Activated CD4-positive, CD25-positive, alpha-beta regulatory T cell treated with anti-CD3 and anti-CD28 coated beads, Interleukin-2, amount 50 U/mL, for 16 hours (primary cell): Measurements from ENCODE around the gene UBE2H.
A peak's percentile ranks its signal among the peaks of the same experiment; 100 is the strongest.
"Not testable (repeated sequence)": the region's sequence is repeated elsewhere in the genome, so short reads cannot be mapped to it uniquely, and the experiment has no call there.

ENCODE experiments used
- DNase-seq: peaks from one replicate; pipeline ENCODE4 v3.0.0-alpha.2; 2020; ENCODE audit warnings: low read depth, low spot score

The UBE2H gene

DNA sequence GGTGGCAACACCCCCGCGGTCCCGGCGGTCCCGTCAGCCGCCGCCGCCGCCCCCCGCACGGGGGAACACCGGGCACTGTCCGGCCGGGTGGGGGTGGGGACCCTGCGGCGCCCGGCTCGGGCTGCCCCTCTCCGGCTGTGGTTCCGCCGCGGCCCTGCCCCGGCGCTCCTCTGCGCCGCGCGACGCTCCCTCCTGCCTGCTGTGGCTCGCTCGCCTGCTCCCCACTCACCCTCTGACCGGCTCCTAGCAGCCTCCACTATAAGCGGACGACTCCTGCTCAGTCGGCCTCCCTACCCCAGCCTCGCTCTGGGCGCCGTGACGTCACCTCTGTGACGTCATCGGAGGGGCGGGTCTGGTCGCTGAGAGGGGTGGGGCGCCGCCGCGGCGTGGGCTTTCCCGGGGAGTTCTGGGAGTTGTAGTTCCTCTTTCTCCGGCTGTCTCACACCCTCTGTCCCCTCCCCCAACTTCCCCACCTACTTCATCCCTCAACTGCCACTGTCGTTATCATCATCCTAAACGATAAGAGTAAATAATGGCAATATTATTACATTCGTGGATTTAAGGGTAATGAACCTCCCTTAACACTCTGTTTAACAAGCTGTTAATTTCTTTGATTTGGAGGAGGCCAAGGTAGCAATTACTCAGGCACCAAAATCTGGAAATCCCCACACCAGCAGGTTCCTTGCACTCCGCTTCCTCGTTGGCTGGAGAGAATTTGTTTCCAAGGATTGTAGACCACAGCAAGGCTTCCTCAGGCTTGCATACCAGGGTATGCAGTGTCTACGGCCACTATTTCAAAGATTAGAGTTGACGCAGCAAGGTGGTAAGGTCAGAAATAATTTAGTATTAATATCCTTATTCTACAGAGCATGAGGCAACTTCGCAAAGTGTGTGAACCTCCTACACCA lies at the start of gene UBE2H:
Gene UBE2H, minus strand, starts transcription at position 308 of the 908 bp plus-strand sequence. CDS start 405 bp downstream, outside the sequence.
- DNase-seq = peak; percentile 90

DNA sequence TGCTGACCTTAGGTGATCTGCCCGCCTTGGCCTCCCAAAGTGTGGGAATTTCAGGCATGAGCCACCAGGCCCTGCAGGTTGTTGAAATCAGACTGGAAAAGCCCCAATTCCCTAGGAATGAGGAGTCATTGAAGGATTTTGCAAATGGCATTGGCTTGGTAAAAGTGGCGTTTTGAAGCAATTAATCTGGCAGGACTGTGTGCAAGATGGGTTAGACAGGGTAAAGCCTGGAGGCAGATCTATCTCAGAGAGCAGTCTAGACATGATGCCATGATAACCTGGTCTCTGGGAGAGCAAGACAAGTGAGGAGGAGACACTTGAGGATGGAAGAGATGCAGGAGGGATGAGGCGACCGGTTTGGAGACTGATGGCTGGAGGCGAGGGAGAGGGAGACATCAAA lies 45.7 kb upstream of the UBE2H start:
- no peak for DNase-seq

DNA sequence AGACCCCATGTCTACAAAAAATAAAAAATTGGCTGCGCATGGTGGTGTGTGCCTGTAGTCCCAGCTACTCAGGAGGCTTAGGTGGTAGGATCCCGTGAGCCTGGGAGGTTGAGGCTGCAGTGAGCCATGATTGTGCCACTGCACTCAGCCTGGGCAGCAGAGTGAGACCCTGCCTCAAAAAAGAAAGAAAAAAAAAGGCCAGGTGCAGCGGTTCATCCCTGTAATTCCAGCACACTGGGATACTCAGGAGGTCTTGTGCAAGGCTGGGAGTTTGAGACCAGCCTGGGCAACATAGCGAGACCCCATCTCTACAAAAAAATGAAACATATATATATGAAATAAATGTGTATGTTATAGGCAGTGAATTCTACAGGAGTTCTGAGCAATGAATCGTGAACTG lies 44.5 kb upstream of the UBE2H start:
- no peak for DNase-seq

DNA sequence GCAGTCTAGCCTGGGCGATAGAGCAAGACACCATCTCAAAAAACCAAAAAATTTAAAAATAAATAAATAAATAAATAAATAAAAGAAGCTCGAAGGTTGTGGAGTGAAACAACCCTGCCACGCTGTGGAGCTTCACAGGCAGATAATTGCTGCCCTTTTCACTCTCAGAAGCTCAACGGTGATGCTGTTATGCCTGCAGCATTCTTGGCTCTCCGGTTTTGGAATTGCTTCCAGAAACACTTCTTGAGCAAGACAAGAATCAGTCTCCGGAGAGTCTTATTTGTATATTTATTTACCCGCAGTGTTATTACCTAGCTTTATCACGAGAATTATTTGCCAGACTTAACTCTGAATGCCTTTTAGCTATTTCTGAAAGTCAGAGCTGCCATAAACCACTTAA lies 40.5 kb upstream of the UBE2H start:
- no peak for DNase-seq

DNA sequence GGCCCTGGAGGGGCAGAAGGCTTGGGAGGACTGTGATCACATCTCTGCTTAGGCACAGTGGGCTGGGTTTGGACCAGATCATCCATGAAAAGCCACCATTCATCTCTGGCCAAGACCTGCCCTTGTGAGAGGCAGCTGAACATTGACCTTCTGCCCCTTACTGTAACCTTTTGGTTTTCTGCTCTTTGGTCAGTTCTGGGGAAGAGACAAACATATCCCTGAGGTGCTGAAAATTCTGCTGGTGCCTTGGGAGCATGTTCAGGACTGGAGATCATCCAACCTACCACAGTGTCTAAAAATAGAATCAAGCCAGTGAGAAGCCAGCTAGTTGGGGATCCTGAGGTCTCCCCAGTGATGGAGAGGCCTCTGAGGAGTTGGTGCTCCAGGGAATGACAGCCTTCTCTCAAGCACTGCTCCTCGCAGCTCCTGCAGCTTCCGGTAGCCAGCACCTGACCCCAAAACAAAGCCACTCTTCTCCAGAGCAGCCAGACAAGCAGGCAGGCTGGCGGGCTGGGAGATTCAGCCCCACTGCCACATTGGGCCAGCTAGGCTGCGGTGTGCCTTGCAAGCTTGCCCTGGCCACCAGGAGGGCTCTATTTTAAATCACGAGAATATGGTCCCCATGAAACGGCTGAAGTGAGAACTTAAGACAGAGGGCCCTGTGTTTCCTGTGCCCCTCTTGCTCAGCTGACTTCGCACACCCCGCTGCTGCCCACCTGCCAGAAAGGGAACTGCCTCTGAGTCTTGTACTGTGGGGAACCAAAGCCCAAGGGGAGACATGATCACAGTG lies 37.8 kb upstream of the UBE2H start:
- no peak for DNase-seq

DNA sequence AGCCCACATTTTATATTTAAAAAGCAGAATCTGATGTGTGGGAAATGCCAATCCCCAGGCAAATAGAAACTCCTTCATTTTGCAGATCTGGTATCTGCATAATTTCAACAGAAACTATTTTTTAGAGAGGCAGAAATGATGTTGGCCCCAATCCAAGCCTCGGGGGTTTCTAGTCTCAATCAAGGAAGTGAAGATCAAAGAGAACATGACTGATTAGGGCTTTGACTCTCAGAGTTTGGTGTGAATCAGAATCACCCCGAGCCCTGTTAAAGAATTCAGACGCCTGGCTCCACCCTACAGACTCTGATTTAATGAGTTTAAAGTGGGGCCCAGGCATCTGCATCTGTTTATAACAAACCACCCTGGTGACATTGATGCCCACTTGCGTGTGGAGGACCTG lies 36.7 kb upstream of the UBE2H start:
- DNase-seq = no peak

DNA sequence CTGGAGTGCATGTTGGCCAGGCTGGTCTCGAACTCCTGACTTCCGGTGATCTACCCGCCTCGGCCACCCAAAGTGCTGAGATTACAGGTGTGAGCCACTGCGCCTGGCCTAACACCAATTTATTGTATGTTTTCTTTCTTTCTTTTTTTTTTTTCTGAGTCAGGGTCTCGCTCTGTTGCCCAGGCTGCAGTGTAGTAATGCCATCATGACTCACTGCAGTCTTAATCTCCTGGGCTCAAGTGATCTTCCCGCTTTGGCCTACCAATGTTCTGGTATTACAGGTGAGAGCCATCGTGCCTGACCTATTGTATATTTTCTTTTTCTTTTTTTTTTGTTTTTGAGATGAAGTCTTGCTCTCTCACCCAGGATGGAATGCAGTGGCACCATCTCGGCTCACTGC lies 33.8 kb upstream of the UBE2H start:
- DNase-seq = no peak

DNA sequence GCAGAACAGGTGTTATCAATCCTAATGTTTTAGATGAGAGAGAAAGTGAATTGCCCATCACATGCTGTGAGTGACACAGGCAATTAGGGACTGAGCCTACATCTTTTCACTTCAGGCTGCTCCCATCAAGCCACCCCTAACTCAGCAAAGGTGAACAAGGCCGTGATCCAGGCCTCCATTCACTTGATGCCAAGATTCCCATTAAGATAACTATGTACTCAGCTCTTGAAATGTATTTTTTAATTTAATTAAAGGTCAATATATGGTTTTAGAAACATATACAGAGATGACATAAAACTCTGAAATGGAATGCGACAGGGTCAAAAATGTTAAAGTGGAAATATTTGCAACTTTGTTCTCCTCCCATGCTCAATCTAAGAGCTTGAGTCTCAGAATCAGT lies 27.9 kb upstream of the UBE2H start:
- DNase-seq = no peak

DNA sequence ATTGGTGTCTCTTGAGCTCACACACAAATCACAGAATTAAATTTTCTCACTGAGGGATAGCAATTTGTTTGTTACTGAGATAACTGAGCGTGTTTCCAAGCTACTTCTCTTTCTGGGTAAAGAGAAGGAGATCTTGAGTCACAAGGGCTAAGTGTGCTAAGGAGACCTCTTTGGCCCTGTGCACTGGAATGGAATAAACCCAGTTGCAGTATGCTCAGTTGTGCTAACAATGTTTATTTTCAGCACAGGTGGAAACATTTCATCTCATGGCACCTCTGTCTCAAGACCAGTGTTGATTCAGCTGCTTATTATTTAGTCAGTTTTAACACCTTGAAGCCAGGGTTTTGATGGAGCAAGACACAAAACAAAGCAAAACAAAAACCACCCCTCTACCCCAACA lies 22.5 kb upstream of the UBE2H start:
- DNase-seq = no peak

DNA sequence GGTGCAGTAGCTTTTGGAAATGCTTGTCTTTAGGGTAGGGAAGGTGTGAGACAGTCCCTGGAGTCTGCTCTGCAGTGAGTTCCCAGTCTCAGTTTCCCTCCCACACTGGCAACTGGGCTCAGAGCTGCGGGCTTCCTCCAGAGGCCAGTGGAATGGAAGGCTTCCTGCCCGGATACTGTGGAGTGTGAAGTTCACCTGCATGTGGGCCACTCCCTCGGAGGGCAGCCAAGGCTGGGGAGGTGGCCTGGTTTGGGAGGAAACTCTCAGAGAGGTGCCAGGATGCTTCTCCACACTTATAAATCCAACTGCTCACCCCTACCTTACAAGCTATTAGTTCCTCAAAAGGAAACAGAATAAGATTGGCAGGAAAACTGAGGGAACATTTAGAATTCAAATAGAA lies 18.1 kb upstream of the UBE2H start:
- no peak for DNase-seq

DNA sequence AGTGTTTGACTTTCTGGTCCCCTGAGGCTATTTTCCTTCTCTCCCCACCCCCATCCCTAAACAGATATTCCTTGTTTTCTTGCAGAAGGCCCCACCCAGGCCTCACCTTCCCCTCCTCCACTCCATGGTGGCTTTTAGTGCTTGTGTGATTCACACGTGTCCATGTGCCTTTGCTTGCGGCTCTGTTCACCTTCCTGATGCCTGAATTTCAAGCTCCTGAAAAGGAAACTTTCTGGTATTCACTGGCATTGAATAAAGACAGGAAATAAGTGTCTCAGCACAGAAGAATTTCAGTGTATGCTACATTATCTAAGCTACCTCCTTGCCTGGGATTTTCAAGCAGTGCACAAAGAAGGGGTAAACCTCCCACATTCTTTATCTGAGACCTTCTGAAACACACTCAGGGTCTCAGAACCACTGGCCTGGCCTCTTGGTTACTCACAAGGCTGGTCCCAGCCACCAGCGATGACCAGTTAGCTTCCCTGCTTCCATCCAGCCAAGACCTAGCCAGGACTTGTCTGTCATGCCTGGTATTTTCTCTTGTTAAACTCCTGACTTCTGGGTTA lies 17.2 kb upstream of the UBE2H start:
- no peak for DNase-seq

DNA sequence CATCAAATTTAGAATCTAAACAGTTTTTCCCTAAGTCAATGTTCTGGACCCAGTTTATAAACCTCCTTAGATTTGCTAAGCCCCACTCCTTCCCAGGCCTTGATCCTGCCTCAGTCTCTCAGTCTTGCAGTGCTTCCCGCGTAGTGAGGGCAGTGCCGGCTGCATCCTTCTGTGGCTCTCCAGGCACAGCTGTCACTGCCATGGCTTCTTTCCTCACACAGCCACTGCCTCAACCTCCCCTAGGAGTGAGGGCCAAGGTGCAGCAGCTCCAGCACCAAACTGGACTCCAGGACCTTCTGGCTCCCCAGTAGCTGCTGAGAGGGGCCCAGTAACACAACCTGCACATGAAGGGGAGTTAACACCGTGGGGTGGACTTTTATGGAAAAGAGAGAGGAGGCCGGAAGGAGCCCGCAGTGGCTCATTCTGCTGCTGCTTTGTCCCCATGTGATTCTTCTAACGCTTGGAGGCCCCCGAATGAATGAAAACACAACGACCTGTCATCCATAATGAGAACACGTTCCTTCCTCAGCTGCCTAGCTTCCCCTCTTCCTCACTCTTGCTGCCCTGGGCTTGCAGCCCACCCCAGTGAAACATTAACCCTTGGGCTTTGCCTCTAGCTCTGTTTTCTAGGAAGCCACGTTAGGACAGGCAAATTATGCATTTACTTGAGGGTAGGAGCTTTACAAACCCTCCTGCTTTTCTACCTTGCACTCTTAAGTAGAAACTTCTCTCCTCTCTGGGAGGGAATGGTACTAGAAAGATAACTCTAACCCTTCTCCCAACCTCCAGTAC lies 16.0 kb upstream of the UBE2H start:
- no peak for DNase-seq

DNA sequence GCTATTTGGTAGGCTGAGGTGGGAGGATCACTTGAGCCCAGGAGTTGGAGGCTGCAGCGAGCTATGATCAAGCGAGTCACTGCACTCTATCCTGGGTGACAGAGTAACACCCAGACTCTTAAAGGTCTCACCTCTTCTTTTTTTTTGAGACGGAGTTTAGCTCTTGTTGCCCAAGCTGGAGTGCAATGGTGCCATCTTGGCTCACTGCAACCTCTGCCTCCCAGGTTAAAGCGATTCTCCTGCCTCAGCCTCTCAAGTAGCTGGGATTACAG lies 7.4 kb upstream of the UBE2H start:
- DNase-seq = not testable (repeated sequence)

DNA sequence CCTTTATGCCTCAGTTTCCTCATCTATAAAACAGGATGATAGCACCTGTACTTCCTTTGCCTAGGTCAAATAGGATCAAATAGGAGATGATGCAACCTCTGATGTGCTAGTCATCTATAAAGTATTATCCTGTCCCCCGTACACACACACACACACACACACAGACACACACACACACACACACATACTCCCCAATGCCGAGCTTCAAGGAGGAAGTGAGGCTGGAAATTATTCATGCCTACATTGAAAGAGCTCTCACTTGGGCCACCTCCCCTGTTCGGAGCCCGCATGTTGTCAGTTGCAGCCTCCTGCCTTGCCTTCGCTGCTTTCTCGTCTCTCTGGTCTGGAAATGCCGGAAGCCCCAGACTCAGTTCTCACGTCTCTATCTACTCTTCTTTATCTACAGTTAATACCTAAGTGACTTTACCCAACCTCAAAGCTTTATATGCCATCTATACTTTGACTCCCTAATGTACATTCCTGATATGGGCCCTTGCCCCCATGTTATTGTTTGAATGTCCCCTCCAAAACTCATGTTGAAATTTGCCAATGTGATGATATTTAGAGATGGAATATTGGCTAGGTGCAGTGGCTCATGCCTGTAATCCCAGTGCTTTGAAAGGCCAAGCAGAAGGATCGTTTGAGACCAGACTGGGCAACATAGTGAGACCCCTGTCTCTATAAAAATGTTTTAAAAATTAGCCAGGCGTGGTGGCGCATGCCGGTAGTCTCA lies 6.9 kb upstream of the UBE2H start:
- no peak for DNase-seq

DNA sequence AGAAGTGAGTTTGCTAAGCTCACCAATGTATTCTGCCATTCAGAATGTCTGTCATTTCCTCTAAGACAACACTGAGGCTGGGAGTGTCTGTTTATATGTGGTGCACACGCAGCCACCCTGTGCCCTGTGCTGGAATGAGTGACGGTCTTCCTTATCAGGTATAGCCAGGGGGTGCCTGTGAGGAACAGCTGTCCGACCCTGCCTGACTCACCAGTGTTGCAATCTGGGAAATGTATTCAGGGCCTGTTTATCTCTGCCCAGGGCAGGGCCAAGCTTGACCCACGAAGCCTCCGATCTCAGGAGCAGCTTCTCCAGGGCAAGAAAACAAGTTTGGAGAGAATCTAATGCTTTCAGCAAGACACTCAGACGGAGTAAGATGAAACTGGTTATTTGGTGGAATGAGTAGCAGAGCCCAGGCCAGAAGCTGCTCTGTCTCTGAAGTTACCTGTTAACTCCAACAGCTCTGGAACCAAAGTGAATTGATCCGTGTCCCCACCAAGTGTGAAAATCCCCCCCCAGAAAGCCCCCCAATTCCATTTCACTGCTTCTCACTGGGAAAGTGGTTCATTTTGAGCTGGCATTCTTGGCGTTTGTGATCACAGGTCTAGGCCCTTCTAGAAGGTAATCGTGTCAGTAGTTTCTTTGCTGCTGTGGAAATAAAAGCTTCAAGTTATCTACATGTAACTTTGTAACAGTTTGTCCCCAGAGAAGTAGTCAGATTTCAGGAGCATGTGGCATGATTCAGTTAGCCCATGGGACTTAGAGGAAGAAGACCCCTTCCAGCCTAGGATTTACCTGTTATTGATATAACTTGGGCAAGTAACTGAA lies 6.1 kb upstream of the UBE2H start:
- DNase-seq = no peak

DNA sequence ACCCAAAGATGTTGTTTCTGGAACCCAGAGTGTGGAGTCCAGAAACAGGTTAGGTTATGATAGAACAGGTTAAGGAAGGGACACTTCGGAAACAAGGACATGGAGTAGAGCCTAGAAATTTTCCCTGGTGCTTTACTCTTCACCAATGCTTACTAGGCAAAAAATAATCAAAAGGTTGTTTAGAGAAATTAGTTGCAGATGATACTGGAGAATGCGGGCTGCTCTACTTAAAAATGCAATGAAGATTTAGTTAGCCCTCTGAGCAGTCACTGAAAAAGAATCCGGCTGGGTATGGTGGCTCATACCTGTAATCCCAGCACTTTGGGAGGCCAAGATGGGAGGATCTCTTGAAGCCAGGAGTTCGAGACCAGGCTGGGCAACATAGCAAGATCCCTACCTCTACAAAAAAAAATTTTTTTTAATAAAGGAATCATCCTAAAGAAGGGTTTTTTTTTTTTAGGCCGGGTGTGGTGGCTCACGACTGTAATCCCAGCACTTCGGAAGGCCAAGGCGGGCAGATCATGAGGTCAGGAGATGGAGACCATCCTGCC lies 3.3 kb upstream of the UBE2H start:
- DNase-seq = no peak

DNA sequence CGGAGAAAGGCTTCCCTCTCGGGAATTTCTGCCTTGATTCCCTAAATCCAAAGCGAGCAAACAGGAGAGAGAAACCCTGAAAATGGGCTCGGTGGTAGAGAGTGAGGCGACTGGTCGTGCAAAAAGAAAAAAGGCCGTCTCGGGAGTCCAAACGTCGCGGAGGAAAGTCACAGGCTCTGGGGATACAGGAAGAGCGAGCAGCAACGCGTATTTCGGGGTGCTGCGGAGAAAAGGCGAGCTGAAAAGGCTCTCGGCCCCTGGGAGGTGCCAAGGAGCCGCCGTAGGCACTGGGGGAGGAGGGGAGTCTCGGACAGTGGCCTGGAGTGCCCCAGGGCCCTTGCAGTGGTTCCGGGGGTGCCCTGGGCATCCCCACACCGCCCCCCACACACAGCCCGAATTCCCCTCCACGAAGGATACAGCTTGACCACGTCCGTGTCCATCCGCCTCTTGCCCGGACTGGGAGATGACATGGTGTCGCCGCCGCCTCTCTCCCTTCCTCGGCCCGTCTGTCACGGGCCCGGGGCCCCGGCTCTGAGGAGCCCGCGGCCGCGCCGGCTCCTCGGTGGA lies 591 bp downstream of the UBE2H start:
- no peak for DNase-seq

DNA sequence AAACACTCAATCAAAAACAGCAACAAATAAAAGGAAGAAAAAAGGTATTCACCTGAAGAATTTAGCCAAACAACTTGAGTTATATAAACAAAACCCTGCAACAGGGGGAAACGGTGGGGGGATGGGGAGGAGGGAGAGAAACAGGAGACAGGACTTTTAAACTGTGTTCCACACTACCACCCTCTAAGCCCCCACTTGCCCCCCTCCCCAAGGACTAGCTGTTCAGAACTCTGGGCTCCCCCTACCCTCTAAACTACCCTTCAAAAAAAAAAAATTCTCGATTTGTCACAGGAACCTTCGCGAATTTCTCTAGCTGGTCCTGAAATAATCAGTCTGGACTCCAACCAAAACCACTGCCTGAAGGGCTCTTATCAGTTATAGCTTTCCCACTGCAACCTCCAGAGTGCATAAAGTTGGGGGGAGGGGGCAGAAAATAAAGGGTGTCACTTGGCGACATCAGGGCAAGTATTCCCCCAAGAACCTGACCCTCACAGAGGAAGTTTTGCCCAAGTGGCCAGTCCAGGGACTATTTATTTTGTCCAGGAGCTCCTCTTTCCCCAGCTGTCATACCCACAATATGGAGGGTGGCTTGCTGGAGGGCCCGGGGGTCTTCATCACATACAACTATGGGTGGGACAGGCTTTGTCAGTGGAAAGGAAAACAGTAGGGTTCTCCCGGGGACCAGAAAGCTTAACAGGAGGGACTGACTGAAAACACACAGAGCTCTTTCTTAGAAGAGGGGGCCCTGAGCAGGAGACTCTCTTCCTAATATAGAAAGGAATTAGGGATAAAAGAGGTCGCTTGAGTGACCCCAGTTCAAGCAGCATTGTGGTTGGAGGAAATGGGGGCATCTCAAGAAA lies 1.3 kb downstream of the UBE2H start:
- no peak for DNase-seq

DNA sequence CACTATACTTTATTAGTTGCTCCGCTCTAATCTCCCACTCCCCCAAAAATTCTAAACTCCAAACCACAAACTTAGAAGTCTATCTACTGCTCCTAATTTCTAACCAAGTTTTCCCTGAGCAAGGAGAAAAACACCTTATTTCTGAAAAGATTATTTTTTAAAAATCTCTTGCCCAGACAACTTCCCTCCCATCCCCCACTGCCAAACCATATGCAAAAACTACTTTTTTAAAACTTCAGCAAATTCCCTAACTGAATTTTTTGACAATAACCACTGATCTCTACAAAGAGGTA lies 1.9 kb downstream of the UBE2H start:
- DNase-seq = no peak
